Mesothelial cell of epicardium (in vitro differentiated cells): ENCODE data around the gene ALG14. TPM values are rescaled to one million over a fixed set of nuclear protein-coding genes. Genes with fewer than 3 reads are reported as not detected.

Experiments used
- DNase-seq, 2 experiments: peaks; one replicate each; pipeline ENCODE4 v3.0.0; 2021; ENCODE audit warnings: low spot score in 2 of 2; ENCODE audit not compliant: unreplicated experiment in 2 of 2
- H3K27ac Mint-ChIP-seq: 2 replicates; pipeline ENCODE4 v1.8.0; 2021; ENCODE audit warnings: mixed read lengths
- H3K27me3 Mint-ChIP-seq: 2 replicates; pipeline ENCODE4 v1.8.0; 2021; ENCODE audit warnings: low read depth, mixed read lengths
- H3K36me3 Mint-ChIP-seq: 2 replicates; pipeline ENCODE4 v1.8.0; 2021; ENCODE audit warnings: mixed read lengths
- H3K4me1 Mint-ChIP-seq: 2 replicates; pipeline ENCODE4 v1.8.0; 2021; ENCODE audit warnings: mixed read lengths
- H3K4me3 Mint-ChIP-seq: 2 replicates; pipeline ENCODE4 v1.8.0; 2021; ENCODE audit warnings: mild to moderate bottlenecking, moderate library complexity, mixed read lengths
- H3K9me3 Mint-ChIP-seq: 2 replicates; pipeline ENCODE4 v1.8.0; 2021; ENCODE audit warnings: mixed read lengths
- total RNA-seq: library from RNA; stranded (reverse); gene quantifications from 3 replicates; pipeline ENCODE4 v1.2.1, GENCODE V29; 2021
- TF ChIP-seq, protein P1 (sequence below): fragments of 200-600 bp; sonication (generic); IDR thresholded peaks from one replicate; pipeline ENCODE4 v1.5.0; 2021; ENCODE audit warnings: antibody characterized with exemption; ENCODE audit not compliant: unreplicated experiment

ALG14 gene
- total RNA-seq, 1 donor from 2014 or later = 5.0 TPM

DNA sequence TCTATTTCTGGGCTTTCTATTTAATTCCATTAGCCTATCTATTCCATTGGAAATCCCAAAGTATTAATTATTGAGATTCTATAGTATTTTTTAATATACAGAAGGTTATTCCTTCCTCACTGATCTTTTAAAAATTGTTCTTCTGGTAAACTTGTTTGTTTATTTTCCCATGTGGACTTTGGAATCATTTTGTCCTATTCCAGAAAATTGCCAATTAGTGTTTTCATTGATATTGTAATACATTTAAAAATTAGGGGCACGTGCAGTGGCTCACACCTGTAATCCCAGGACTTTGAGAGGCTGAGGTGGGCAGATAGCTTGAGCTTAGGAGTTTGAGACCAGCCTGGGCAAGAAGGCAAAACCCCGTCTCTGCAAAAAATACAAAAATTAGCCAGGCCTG, 36.0 kb upstream of the ALG14 start:
- TF ChIP-seq, protein P1, sequence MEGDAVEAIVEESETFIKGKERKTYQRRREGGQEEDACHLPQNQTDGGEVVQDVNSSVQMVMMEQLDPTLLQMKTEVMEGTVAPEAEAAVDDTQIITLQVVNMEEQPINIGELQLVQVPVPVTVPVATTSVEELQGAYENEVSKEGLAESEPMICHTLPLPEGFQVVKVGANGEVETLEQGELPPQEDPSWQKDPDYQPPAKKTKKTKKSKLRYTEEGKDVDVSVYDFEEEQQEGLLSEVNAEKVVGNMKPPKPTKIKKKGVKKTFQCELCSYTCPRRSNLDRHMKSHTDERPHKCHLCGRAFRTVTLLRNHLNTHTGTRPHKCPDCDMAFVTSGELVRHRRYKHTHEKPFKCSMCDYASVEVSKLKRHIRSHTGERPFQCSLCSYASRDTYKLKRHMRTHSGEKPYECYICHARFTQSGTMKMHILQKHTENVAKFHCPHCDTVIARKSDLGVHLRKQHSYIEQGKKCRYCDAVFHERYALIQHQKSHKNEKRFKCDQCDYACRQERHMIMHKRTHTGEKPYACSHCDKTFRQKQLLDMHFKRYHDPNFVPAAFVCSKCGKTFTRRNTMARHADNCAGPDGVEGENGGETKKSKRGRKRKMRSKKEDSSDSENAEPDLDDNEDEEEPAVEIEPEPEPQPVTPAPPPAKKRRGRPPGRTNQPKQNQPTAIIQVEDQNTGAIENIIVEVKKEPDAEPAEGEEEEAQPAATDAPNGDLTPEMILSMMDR = no peak
- Mint-ChIP-seq H3K4me3 (no peak overlapping the region), H3K9me3 (no peaks in the 10 kb centered on the region), H3K4me1 (no peaks in the 10 kb centered on the region), H3K36me3 (no peaks in the 10 kb centered on the region), H3K27ac (no peak overlapping the region), H3K27me3 (no peaks in the 10 kb centered on the region)
- DNase-seq = no peak

DNA sequence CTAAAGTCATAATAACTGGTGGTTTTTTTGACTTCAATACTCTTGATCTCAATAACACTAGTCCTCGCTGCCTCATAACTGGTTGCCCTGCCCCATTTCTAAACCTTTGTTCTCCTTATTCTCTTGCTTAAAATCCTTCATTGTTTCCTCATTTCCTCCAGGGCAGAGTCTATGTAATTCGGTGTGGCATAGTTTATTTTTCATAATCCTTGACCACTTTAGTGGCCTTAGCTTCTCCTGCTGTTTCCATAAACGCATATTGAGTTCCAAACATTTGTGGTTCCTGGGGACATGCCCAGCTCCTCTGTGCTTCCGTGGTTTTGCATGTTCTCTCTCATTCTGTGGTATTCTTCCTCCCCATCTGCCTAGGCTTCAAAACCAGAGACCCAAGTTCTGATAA, 25.4 kb upstream of the ALG14 start:
- TF ChIP-seq, protein P1 = no peak
- no peak overlapping the region for H3K4me3 Mint-ChIP-seq
- no peak overlapping the region for H3K27ac Mint-ChIP-seq
- DNase-seq = no peak
- no peaks in the 10 kb centered on the region for H3K9me3 Mint-ChIP-seq
- H3K27me3 Mint-ChIP-seq = no peaks in the 10 kb centered on the region
- H3K36me3 Mint-ChIP-seq = no peaks in the 10 kb centered on the region
- no peaks in the 10 kb centered on the region for H3K4me1 Mint-ChIP-seq

DNA sequence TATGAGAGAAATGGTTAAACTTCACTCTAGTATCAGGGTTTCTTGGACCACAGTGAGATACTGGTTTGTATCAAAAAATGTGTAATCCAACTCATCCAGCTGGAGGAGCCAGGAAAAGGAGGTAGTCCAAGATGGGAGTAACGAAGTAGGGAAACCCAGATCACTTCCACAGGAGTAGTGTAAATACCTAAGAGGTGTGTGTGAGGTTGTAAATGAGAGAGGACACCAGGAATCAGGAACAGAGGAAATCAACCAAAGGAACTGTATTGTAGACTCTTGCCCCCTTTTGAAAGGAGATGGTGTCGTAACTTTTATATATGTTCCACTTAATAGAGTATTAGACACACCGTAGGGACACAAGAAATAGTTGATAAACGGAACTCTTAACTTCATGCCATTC, 24.7 kb upstream of the ALG14 start:
- no peak overlapping the region for H3K27ac Mint-ChIP-seq
- H3K9me3 Mint-ChIP-seq = no peaks in the 10 kb centered on the region
- no peak overlapping the region for H3K4me3 Mint-ChIP-seq
- no peaks in the 10 kb centered on the region for H3K36me3 Mint-ChIP-seq
- H3K4me1 Mint-ChIP-seq = no peaks in the 10 kb centered on the region
- no peaks in the 10 kb centered on the region for H3K27me3 Mint-ChIP-seq
- TF ChIP-seq, protein P1 = no peak
- no peak for DNase-seq

DNA sequence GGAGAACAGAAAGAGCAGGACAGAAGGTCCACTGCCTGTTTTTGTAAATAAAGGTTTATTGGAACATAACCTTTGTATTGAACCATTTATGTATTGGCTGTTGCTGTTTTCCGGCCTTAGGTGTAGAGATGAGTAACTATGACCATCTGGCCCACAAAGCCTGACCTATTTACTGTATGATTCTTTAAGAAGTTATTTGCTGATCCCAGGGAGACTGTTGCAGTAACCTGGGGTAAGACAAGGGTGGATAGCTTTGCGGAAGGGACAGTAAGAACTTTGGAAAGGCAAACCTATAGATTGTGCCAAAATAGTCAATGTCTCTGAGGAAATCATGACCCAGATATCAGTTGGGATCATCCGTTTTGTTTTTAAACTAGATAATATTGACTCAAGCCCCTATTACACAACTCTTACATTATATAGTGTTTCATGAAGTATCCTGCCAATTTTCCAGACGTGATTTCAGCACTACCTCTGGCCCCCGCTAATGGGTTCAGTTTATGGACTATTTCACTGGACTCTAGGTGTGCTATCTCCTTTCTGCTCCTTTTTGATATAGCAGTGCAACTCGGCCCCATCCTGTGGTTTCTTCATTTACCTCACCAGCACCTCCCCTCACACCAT, 23.6 kb upstream of the ALG14 start:
- Mint-ChIP-seq H3K9me3 (no peaks in the 10 kb centered on the region), H3K4me1 (no peaks in the 10 kb centered on the region), H3K36me3 (no peaks in the 10 kb centered on the region), H3K4me3 (no peak overlapping the region), H3K27me3 (no peaks in the 10 kb centered on the region), H3K27ac (no peak overlapping the region)
- no peak for DNase-seq
- TF ChIP-seq, protein P1 = no peak

DNA sequence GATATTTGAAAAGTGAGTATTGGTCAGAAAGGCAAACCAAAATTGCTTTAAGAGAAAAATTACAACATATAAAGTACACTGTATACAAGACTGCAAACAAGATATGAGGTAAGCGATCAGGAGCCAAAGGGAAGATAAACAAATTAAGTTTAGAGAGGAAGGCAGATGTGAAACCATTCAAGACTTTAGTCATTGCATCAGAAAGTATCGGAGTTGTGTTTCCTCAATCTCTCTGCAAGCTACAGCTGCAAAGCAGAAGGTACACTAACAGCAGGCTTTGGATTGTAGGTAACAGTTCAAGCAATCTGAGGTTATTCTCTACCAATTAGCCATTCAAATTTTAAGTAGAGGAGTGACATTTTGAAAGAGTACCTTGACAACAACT, 23.1 kb upstream of the ALG14 start:
- no peak overlapping the region for H3K27ac Mint-ChIP-seq
- TF ChIP-seq, protein P1 = no peak
- H3K36me3 Mint-ChIP-seq = no peaks in the 10 kb centered on the region
- no peaks in the 10 kb centered on the region for H3K27me3 Mint-ChIP-seq
- no peaks in the 10 kb centered on the region for H3K4me1 Mint-ChIP-seq
- peaks cover 3% of the 10 kb centered on the region for H3K9me3 Mint-ChIP-seq
- H3K4me3 Mint-ChIP-seq = no peak overlapping the region
- DNase-seq = no peak

DNA sequence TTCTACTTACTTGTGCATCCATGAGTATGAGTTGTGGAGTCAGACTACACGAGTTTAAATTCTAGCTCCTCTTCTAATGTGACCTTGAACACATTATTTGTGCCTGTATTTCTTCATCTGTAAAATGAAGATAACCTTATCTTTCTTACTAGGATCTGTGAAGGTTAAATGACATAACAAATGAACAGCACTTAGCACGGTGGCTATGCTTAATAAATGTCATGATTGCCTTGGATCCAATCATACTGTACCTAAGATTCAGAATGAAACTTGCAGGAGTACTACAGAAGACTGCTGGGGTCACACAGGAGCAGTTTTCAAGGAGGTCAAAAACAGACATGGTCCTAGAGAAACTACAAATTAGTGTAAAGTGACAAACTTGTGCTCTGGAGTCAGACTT, 22.2 kb upstream of the ALG14 start:
- no peaks in the 10 kb centered on the region for H3K4me1 Mint-ChIP-seq
- DNase-seq = no peak
- no peaks in the 10 kb centered on the region for H3K27me3 Mint-ChIP-seq
- peaks cover 10% of the 10 kb centered on the region for H3K9me3 Mint-ChIP-seq
- H3K36me3 Mint-ChIP-seq = no peaks in the 10 kb centered on the region
- H3K27ac Mint-ChIP-seq = no peak overlapping the region
- H3K4me3 Mint-ChIP-seq = no peak overlapping the region
- TF ChIP-seq, protein P1 = no peak
